Cardiac fibroblast (primary cell): Measurements from ENCODE around the gene ISG15.

Source experiments
- DNase-seq, 2 donors: peaks; one replicate each; pipeline versions ENCODE4 v3.0.0 to v3.0.0-alpha.2; 2010; ENCODE audit warnings: low read depth in 2 of 2
- H3K4me3 ChIP-seq, 2 donors: replicated peaks in 1 of 2; 1 replicate in 1 of 2; 2 replicates in 1 of 2; pipeline ENCODE4 v1.5.1; 2011; ENCODE audit warnings: low read depth in 2 of 2, low read length in 2 of 2, mild to moderate bottlenecking in 2 of 2, moderate library complexity in 1 of 2
- TF ChIP-seq, protein P1 (sequence below): IDR thresholded peaks from one replicate; pipeline ENCODE4 v1.5.1; 2011; ENCODE audit warnings: low read depth, mild to moderate bottlenecking, low read length, inconsistent platforms

ISG15 gene

DNA sequence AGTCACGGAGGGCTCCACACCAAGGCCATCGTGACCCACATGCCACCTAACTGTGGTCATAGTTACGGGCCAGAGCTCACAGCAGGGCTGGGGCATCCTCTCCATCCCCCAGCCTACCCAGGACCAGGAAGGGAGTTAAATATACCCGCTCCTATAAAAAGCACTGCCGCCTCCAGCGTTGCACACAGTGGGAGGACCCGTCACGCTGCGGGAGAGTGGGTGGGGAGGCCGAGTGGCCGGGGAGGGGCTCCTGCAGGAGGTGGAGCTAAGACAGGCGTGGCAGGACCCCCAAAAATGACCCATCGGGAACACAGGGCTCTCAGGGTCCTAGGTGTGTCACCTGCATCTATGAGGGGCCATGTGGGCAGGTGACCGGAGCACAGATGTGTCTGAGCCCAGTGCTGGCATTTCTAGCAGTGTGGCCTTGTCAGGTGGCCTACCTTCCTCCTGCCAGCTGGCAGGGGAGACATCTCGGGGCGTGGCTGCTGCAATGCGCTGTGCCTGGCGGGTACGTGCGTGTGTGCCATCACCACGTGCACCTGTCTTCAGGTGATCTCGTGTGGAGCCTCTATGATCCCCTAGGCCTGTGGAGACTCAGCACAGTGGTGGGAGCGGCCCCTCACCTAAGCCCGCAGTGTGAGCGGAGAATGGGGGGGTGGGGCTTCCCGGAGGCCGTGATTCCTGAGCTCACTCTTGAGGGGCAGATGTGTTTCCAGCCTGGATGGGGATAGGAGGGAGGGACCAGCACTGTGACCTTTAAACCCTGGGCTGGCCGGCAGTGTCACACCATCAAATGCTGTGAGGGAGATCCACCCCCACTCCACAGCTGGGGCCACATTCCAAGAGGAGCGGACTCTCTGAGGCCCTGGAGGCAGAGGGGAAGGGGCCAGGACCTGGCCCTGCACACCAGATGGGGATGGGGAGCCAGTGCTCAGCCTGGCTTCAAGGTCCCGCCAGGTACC is 24.4 kb downstream of the ISG15 start:
- TF ChIP-seq, protein P1, sequence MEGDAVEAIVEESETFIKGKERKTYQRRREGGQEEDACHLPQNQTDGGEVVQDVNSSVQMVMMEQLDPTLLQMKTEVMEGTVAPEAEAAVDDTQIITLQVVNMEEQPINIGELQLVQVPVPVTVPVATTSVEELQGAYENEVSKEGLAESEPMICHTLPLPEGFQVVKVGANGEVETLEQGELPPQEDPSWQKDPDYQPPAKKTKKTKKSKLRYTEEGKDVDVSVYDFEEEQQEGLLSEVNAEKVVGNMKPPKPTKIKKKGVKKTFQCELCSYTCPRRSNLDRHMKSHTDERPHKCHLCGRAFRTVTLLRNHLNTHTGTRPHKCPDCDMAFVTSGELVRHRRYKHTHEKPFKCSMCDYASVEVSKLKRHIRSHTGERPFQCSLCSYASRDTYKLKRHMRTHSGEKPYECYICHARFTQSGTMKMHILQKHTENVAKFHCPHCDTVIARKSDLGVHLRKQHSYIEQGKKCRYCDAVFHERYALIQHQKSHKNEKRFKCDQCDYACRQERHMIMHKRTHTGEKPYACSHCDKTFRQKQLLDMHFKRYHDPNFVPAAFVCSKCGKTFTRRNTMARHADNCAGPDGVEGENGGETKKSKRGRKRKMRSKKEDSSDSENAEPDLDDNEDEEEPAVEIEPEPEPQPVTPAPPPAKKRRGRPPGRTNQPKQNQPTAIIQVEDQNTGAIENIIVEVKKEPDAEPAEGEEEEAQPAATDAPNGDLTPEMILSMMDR: no peak
- no peak for DNase-seq
- H3K4me3 ChIP-seq: no peak overlapping the region

DNA sequence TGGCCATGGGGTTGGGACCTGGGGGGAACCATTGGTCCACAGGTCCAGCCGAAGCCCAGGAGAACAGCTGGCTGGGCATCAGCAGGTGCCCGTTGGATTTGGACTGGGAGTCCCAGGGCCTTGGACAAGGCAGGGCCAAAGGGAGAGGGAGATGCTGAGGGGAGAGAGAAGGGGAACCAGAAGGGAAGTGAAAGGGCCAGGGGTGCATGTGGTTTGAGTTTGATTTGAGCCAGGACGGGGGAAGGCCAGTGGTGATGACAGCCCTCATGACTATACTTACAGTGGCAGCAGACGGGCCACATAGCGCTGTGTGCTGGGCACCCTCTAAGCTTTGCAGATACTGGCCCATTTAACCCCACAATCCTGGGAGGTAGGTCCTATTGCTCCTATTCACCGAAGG is 25.4 kb downstream of the ISG15 start:
- TF ChIP-seq, protein P1: no peak
- DNase-seq: no peak
- H3K4me3 ChIP-seq: no peak overlapping the region

DNA sequence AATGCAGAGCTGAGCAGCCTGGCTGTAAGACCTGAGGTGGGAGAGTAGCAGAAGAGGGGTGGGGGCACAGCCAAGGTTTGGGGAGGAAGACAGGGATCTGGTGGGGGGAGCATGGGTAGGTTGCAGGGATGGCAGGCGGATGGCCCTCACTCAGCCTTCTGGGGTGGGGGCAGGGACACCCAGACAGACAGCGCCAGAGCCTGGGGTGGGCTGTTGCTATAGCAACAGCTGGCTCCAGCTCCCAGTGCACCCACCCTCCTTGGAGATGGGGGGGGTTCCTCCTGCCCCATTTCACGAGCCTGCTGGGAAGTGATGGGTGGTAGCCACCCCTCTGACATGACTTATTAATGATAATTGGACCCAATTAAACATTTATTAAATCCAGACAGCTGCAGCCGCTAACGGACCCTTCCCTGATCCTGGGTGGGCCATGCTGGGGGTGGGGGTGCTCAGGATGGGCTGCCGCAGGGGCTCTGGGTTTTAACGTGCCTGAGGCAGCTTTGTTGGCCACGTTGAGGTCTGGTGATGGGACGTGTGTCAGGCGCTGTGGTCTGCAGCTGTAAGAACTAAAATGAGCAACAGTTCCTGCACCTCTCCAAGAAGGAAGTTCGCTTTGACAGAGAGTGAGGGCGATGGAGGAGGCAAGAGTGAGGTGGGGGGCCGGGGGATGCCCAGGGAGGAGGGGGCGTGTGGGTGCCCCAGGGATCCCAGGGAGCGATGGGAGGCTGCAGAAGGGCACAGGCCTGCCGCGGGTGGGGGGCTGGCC is 26.0 kb downstream of the ISG15 start:
- no peak overlapping the region for H3K4me3 ChIP-seq
- DNase-seq: no peak
- TF ChIP-seq, protein P1: no peak

DNA sequence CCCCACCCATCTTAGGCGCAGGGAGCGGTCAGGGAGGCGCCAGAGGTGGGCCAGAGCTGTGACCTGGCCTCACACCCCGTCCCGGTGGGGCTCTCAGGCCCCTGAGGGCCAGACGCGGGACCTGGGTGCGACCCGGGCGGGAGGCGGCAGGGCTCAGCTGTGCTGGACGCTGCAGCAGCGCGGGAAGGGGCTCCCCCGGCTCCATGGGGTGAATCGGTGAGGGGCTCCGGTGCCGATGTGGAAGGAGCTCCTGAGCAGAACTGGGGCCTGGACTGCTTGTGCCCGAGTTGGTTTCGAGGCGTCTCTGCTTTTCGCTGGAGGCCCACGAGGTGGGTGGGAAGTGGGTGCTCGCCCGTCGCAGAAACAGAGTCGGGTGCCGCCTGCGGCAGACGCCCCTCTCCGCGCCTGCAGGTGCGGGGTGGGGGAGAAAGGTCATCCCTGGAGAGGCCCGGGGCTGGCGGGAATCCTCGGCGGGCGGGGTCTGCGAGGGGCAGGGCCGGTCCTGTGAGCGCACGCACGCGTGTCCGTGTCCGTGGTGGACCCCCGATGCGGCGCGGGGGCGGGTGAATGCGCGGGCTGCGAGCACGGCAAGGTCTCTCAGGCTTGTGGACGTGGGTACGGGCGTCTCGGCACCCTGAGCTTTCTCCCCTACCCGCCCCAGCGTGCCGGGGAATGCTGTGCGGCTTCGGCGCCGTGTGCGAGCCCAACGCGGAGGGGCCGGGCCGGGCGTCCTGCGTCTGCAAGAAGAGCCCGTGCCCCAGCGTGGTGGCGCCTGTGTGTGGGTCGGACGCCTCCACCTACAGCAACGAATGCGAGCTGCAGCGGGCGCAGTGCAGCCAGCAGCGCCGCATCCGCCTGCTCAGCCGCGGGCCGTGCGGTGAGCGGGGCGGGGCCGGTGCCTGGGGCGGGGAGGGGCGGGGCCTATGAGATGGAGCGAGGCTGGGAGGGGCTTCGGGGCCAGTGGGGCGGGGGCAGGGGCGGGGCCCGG is 27.0 kb downstream of the ISG15 start:
- peak overlapping the region; percentile 37 to 40 for H3K4me3 ChIP-seq
- TF ChIP-seq, protein P1: no peak
- peak; percentile 72 to 84 for DNase-seq

DNA sequence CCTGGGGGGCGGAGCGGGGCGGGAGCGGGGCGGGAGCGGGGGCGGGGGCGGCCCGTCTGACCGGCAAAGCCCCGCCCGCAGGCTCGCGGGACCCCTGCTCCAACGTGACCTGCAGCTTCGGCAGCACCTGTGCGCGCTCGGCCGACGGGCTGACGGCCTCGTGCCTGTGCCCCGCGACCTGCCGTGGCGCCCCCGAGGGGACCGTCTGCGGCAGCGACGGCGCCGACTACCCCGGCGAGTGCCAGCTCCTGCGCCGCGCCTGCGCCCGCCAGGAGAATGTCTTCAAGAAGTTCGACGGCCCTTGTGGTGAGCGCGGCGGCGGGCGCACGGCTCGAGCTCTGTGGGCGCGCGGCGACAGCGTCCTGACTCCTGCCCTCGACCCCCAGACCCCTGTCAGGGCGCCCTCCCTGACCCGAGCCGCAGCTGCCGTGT is 27.8 kb downstream of the ISG15 start:
- H3K4me3 ChIP-seq: no peak overlapping the region
- no peak for DNase-seq
- TF ChIP-seq, protein P1: no peak

DNA sequence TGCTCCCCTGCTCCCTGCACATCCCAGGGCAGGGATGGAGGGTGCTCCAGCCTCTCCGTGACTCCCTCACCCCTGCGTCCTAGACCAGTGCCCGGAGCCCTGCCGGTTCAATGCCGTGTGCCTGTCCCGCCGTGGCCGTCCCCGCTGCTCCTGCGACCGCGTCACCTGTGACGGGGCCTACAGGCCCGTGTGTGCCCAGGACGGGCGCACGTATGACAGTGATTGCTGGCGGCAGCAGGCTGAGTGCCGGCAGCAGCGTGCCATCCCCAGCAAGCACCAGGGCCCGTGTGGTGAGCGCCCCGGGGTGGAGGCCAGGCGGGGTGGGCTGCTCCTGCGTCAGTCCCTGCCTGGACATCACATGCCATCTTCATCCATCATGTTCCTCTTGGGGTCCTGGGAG is 28.6 kb downstream of the ISG15 start:
- H3K4me3 ChIP-seq: no peak overlapping the region
- TF ChIP-seq, protein P1: no peak
- no peak for DNase-seq
